Calu3 (cell line): ENCODE data around the gene XRCC5. TPM values are rescaled to one million over a fixed set of nuclear protein-coding genes. Genes with fewer than 3 reads are reported as not detected.

ENCODE experiments used
- BruUV-seq: library from RNA; stranded (reverse); fragments of 400-500 nt; replicated peaks from 2 replicates; lab custom pipeline; 2021; lab: Mats Ljungman, UMichigan
- CTCF ChIA-PET: fragments of 300-600 bp; sonication (Branson Sonifier 250); formaldehyde crosslinking; loops from one replicate; lab custom pipeline; 2022; ENCODE audit warnings: antibody characterized with exemption; lab: Charles Lee
- DNase-seq: peaks from one replicate; pipeline ENCODE4 v3.0.0; 2022
- H3K27ac Mint-ChIP-seq: one replicate; pipeline ENCODE4 v1.8.0; 2022; ENCODE audit warnings: mixed read lengths; ENCODE audit not compliant: unreplicated experiment
- H3K27me3 Mint-ChIP-seq: one replicate; pipeline ENCODE4 v1.8.0; 2022; ENCODE audit warnings: mixed read lengths; ENCODE audit not compliant: unreplicated experiment
- H3K36me3 Mint-ChIP-seq: one replicate; pipeline ENCODE4 v1.8.0; 2022; ENCODE audit warnings: mild to moderate bottlenecking, moderate library complexity, mixed read lengths; ENCODE audit not compliant: insufficient read depth, unreplicated experiment
- H3K4me1 Mint-ChIP-seq: one replicate; pipeline ENCODE4 v1.8.0; 2022; ENCODE audit warnings: mild to moderate bottlenecking, low read depth, mixed read lengths; ENCODE audit not compliant: unreplicated experiment
- H3K4me3 Mint-ChIP-seq: one replicate; pipeline ENCODE4 v1.8.0; 2022; ENCODE audit warnings: mild to moderate bottlenecking, low read depth, moderate library complexity, mixed read lengths; ENCODE audit not compliant: unreplicated experiment
- H3K9me3 Mint-ChIP-seq: one replicate; pipeline ENCODE4 v1.8.0; 2022; ENCODE audit warnings: low read depth, mixed read lengths; ENCODE audit not compliant: unreplicated experiment
- intact Hi-C: fragments of 100-400 bp; cut with micrococcal nuclease; formaldehyde crosslinking; loops from one replicate; pipeline ENCODE4 v1.10.0; 2022; ENCODE audit not compliant: unreplicated experiment
- total RNA-seq: library from RNA; stranded (reverse); gene quantifications from 2 replicates; pipeline ENCODE4 v1.2.3, GENCODE V29; 2022
- TF ChIP-seq, protein P1 (sequence below): fragments of 200-600 bp; IDR thresholded peaks from one replicate; pipeline ENCODE4 v1.8.0; 2022; ENCODE audit warnings: antibody characterized with exemption; ENCODE audit not compliant: unreplicated experiment

The XRCC5 gene
- total RNA-seq, 1 experiment from 2014 or later = 313 TPM

GRCh38 chr2:216211614-216212145 is 102.5 kb downstream of the XRCC5 start:
- peaks cover 37% of the 10 kb centered on the region for H3K36me3 Mint-ChIP-seq

DNA sequence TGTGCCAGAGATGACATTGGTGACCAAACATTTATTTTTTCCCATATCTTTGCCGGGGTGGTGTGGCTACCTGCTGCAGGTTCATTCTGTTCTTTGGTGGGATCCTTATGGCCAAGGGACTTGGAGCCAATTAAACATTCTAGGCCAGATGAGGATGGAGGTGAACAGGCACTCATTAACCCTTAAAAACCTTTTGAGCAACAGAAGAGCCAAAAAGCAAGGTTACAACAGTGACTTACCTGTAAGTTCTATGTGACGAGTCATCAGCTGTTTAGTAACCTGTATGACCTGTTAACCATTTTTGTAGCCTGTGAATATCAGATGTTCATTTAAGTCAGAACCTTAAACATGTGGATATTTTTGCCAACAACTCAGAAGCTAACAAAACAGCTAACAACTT is 105.6 kb downstream of the XRCC5 start:
- Mint-ChIP-seq H3K9me3 (no peaks in the 10 kb centered on the region), H3K4me3 (no peak overlapping the region), H3K27ac (no peak overlapping the region), H3K36me3 (peaks cover 26% of the 10 kb centered on the region), H3K27me3 (no peaks in the 10 kb centered on the region), H3K4me1 (peaks cover 9% of the 10 kb centered on the region)
- CTCF ChIA-PET = no interaction called here
- intact Hi-C loops = loop anchor here (10.0 kb wide), 1 partner anchor 260 kb away; no protein-coding TSS in a partner anchor
- no TSS peak for BruUV-seq
- TF ChIP-seq, protein P1, sequence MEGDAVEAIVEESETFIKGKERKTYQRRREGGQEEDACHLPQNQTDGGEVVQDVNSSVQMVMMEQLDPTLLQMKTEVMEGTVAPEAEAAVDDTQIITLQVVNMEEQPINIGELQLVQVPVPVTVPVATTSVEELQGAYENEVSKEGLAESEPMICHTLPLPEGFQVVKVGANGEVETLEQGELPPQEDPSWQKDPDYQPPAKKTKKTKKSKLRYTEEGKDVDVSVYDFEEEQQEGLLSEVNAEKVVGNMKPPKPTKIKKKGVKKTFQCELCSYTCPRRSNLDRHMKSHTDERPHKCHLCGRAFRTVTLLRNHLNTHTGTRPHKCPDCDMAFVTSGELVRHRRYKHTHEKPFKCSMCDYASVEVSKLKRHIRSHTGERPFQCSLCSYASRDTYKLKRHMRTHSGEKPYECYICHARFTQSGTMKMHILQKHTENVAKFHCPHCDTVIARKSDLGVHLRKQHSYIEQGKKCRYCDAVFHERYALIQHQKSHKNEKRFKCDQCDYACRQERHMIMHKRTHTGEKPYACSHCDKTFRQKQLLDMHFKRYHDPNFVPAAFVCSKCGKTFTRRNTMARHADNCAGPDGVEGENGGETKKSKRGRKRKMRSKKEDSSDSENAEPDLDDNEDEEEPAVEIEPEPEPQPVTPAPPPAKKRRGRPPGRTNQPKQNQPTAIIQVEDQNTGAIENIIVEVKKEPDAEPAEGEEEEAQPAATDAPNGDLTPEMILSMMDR = no peak
- DNase-seq = no peak

More at GRCh38 chr2:216211614-216212145, 102.5 kb downstream of the XRCC5 start:
- Mint-ChIP-seq H3K9me3 (no peaks in the 10 kb centered on the region), H3K27ac (no peak overlapping the region), H3K4me1 (peaks cover 2% of the 10 kb centered on the region), H3K4me3 (no peak overlapping the region), H3K27me3 (no peaks in the 10 kb centered on the region)
- no peak for DNase-seq
- TF ChIP-seq, protein P1 = no peak
- intact Hi-C loops = loop anchor here (10.0 kb wide), 1 partner anchor 263 kb away; no protein-coding TSS in a partner anchor
- CTCF ChIA-PET = interaction anchor here (0.6 kb wide), 1 partner anchor 123 kb away, joined by 3 read pairs; no protein-coding TSS in a partner anchor
- no TSS peak for BruUV-seq

GRCh38 chr2:216215658-216216390 is 106.7 kb downstream of the XRCC5 start:
- no TSS peak for BruUV-seq
- Mint-ChIP-seq H3K4me1 (peaks cover 9% of the 10 kb centered on the region), H3K27me3 (no peaks in the 10 kb centered on the region), H3K27ac (no peak overlapping the region), H3K36me3 (peaks cover 21% of the 10 kb centered on the region), H3K9me3 (no peaks in the 10 kb centered on the region), H3K4me3 (no peak overlapping the region)
- TF ChIP-seq, protein P1 = peak; percentile 24
- CTCF ChIA-PET = interaction anchor here (0.9 kb wide), 1 partner anchor 1381 kb away, joined by 3 read pairs; no protein-coding TSS in a partner anchor
- DNase-seq = no peak
- intact Hi-C loops = loop anchor here (10.0 kb wide), 1 partner anchor 259 kb away; no protein-coding TSS in a partner anchor

DNA sequence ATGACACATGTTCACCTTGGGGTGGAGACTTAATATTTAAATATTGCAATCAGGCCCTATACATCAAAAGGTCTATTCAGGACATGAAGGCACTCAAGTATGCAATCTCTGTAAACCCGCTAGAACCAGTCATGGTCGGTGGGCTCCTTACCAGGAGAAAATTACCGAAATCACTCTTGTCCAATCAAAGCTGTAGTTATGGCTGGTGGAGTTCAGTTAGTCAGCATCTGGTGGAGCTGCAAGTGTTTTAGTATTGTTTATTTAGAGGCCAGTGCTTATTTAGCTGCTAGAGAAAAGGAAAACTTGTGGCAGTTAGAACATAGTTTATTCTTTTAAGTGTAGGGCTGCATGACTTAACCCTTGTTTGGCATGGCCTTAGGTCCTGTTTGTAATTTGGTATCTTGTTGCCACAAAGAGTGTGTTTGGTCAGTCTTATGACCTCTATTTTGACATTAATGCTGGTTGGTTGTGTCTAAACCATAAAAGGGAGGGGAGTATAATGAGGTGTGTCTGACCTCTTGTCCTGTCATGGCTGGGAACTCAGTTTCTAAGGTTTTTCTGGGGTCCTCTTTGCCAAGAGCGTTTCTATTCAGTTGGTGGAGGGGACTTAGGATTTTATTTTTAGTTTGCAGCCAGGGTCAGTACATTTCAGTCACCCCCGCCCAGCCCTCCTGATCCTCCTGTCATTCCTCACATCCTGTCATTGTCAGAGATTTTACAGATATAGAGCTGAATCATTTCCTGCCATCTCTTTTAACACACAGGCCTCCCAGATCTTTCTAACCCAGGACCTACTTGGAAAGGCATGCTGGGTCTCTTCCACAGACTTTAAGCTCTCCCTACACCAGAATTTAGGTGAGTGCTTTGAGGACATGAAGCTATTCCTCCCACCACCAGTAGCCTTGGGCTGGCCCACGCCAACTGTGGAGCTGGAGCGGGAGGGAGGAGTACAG is 108.1 kb downstream of the XRCC5 start:
- no peak for DNase-seq
- BruUV-seq = no TSS peak
- CTCF ChIA-PET = no interaction called here
- Mint-ChIP-seq H3K27ac (no peak overlapping the region), H3K27me3 (no peaks in the 10 kb centered on the region), H3K9me3 (no peaks in the 10 kb centered on the region), H3K4me1 (peaks cover 17% of the 10 kb centered on the region), H3K4me3 (no peak overlapping the region), H3K36me3 (peaks cover 19% of the 10 kb centered on the region)
- TF ChIP-seq, protein P1 = no peak
- intact Hi-C loops = loop anchor here (10.0 kb wide), 1 partner anchor 258 kb away; no protein-coding TSS in a partner anchor
